Sigmoid colon (tissue), 7 donors: Measurements from ENCODE around the gene ADORA2B. TPM values are rescaled to one million over a fixed set of nuclear protein-coding genes. Genes with fewer than 3 reads are reported as not detected.

Experiments
- DNase-seq: peaks from one replicate; pipeline ENCODE4 v3.0.0-alpha.2; 2019
- H3K27ac ChIP-seq, 4 donors: fragments of 200-600 bp; sonication (generic); one replicate each; pipeline ENCODE4 v1.5.1; 2016 to 2019; ENCODE audit warnings: mild to moderate bottlenecking in 1 of 4
- H3K27me3 ChIP-seq, 3 donors: fragments of 200-600 bp; sonication (generic); one replicate each; pipeline ENCODE4 v1.5.1; 2019; ENCODE audit warnings: mild to moderate bottlenecking in 1 of 3
- H3K36me3 ChIP-seq, 4 donors: fragments of 200-600 bp; sonication (generic); one replicate each; pipeline ENCODE4 v1.5.1; 2016 to 2019
- H3K4me1 ChIP-seq, 4 donors: fragments of 200-600 bp; sonication (generic); one replicate each; pipeline ENCODE4 v1.5.1; 2017 to 2019
- H3K4me3 ChIP-seq, 4 donors: fragments of 200-600 bp; sonication (generic); one replicate each; pipeline ENCODE4 v1.5.1; 2017 to 2019; ENCODE audit warnings: mild to moderate bottlenecking in 2 of 4, moderate library complexity in 1 of 4
- H3K9me3 ChIP-seq, 4 donors: fragments of 200-600 bp in 3 of 4; sonication (generic) in 3 of 4; one replicate each; pipeline versions ENCODE4 v1.5.1 to v1.6.1; 2013 to 2019
- CTCF ChIP-seq, 4 experiments: fragments of 450-650 bp in 3 of 4; fragments of 200-600 bp in 1 of 4; IDR thresholded peaks; one replicate each; pipeline ENCODE4 v1.5.1; 2016 to 2019; ENCODE audit warnings: antibody characterized with exemption in 4 of 4, mild to moderate bottlenecking in 3 of 4, moderate library complexity in 2 of 4
- EP300 ChIP-seq, 4 donors: sonication (generic); formaldehyde crosslinking; IDR thresholded peaks; one replicate each; pipeline ENCODE4 v1.6.1; 2017; ENCODE audit warnings: antibody characterized with exemption in 4 of 4
- POLR2A ChIP-seq, 2 donors: fragments of 450-650 bp; IDR thresholded peaks; one replicate each; pipeline ENCODE4 v1.6.1; 2016; ENCODE audit warnings: antibody characterized with exemption in 2 of 2, mild to moderate bottlenecking in 2 of 2, moderate library complexity in 2 of 2
- POLR2AphosphoS5 ChIP-seq, 4 donors: sonication (generic); formaldehyde crosslinking; IDR thresholded peaks; one replicate each; pipeline ENCODE4 v1.6.1; 2017; ENCODE audit warnings: antibody characterized with exemption in 4 of 4
- WGBS, 2 donors: extraction: QIAGEN DNeasy Blood & Tissue Kit; methylation state at CpG; one replicate each; pipeline ENCODE4 v1.1.7; 2013; 5-methylcytosine and 5-hydroxymethylcytosine counted together
- intact Hi-C: fragments of 100-400 bp; cut with DNase I; formaldehyde crosslinking; loops from one replicate; pipeline ENCODE4 v1.15.1; 2023
- polyA plus RNA-seq, 3 donors: library from polyadenylated mRNA; stranded (reverse); fragments of 200-250 nt; gene quantifications; one replicate each; pipeline ENCODE4 v1.2.3, GENCODE V29; 2013
- total RNA-seq, 4 donors: library from RNA; depleted of rRNA; stranded (reverse); fragments of >200 nt; gene quantifications; one replicate each; pipeline ENCODE4 v1.1.0, GENCODE V29; 2016
- donor health status: healthy with polysubstance abuse.
- donor health status: Bipolar disorder and iron deficiency.
- donor health status: healthy.

ADORA2B gene
- total and polyA plus RNA-seq, 7 donors: 2.2 to 21.4 (median 5.4) TPM

GRCh38 chr17:15920758-15921239, 24.1 kb upstream of the ADORA2B start:
- Histone ChIP-seq H3K36me3 (no peaks in the 10 kb centered on the region), H3K4me1 (peaks cover 0 to 55% (median 51%) of the 10 kb centered on the region in 4 donors), H3K9me3 (no peaks in the 10 kb centered on the region), H3K27me3 (peaks cover 0 to 10% (median 0%) of the 10 kb centered on the region in 3 donors), H3K4me3 (no peak overlapping the region), H3K27ac (peak overlapping the region in 3 of 4 donors; percentile 66 to 80 (median 77))
- intact Hi-C loops: loop anchor here (10.0 kb wide), 2 partner anchors 566 to 656 kb away; partner anchors contain the start of gene PMP22
- WGBS, 2 donors: 87 to 88% methylated on average over 9 of the region's 9 CpGs
- peak; percentile 92 for DNase-seq
- TF ChIP-seq POLR2AphosphoS5 (IDR thresholded peaks at IDR 0.05): peak; percentile 78 to 94 (median 91)
- TF ChIP-seq POLR2A (IDR thresholded peaks at IDR 0.05): no peak
- TF ChIP-seq EP300 (IDR thresholded peaks at IDR 0.05): peak; percentile 41 to 90 (median 72)

- H3K36me3 ChIP-seq: no peaks in the 10 kb centered on the region
- peak overlapping the region in 3 of 4 donors; percentile 66 to 80 (median 77) for H3K27ac ChIP-seq
- TF ChIP-seq CTCF (IDR thresholded peaks at IDR 0.05) (no peak), POLR2AphosphoS5 (IDR thresholded peaks at IDR 0.05) (no peak), POLR2A (IDR thresholded peaks at IDR 0.05) (no peak), EP300 (IDR thresholded peaks at IDR 0.05) (no peak)
- intact Hi-C loops: loop anchor here (10.0 kb wide), 2 partner anchors 567 to 657 kb away; partner anchors contain the start of gene PMP22
- peaks cover 0 to 8% (median 0%) of the 10 kb centered on the region in 3 donors for H3K27me3 ChIP-seq
- H3K9me3 ChIP-seq: no peaks in the 10 kb centered on the region
- H3K4me1 ChIP-seq: peaks cover 0 to 63% (median 56%) of the 10 kb centered on the region in 4 donors
- no peak for DNase-seq
- no peak overlapping the region for H3K4me3 ChIP-seq
Observed at GRCh38 chr17:15921640-15922039, 23.3 kb upstream of the ADORA2B start.

- intact Hi-C loops: loop anchor here (10.0 kb wide), 2 partner anchors 568 to 658 kb away; partner anchors contain the start of gene PMP22
- H3K27me3 ChIP-seq: peaks cover 0 to under 1% (median 0%) of the 10 kb centered on the region in 3 donors
- H3K4me1 ChIP-seq: peaks cover 0 to 65% (median 56%) of the 10 kb centered on the region in 4 donors
- WGBS, 2 donors: 71 to 74% methylated on average over 1 of the region's 1 CpG
- DNase-seq: no peak
- TF ChIP-seq POLR2A (IDR thresholded peaks at IDR 0.05) (no peak), POLR2AphosphoS5 (IDR thresholded peaks at IDR 0.05) (no peak), EP300 (IDR thresholded peaks at IDR 0.05) (no peak), CTCF (IDR thresholded peaks at IDR 0.05) (no peak)
- no peak overlapping the region for H3K27ac ChIP-seq
- no peaks in the 10 kb centered on the region for H3K9me3 ChIP-seq
- H3K36me3 ChIP-seq: no peaks in the 10 kb centered on the region
- no peak overlapping the region for H3K4me3 ChIP-seq
Observed at GRCh38 chr17:15922586-15922985, 22.3 kb upstream of the ADORA2B start.

GRCh38 chr17:15926039-15926740, 18.7 kb upstream of the ADORA2B start:
- H3K4me3 ChIP-seq: no peak overlapping the region
- peak; percentile 94 for DNase-seq
- H3K4me1 ChIP-seq: peaks cover 0 to 59% (median 41%) of the 10 kb centered on the region in 4 donors
- 77 to 85% methylated on average over 9 of the region's 9 CpGs for WGBS, 2 donors
- H3K27me3 ChIP-seq: no peaks in the 10 kb centered on the region
- H3K36me3 ChIP-seq: no peaks in the 10 kb centered on the region
- intact Hi-C loops: loop anchor here (10.0 kb wide), 2 partner anchors 571 to 661 kb away; partner anchors contain the start of gene PMP22
- no peaks in the 10 kb centered on the region for H3K9me3 ChIP-seq
- peak overlapping the region in 3 of 4 donors; percentile 55 to 81 (median 75) for H3K27ac ChIP-seq
- peak; percentile 61 to 96 (median 91) for TF ChIP-seq EP300 (IDR thresholded peaks at IDR 0.05)
- TF ChIP-seq POLR2A (IDR thresholded peaks at IDR 0.05): no peak
- peak; percentile 96 to 100 (median 99) for TF ChIP-seq POLR2AphosphoS5 (IDR thresholded peaks at IDR 0.05)

- WGBS, 2 donors: 60 to 65% methylated on average over 9 of the region's 9 CpGs
- Histone ChIP-seq H3K27me3 (no peaks in the 10 kb centered on the region), H3K4me1 (peaks cover 0 to 58% (median 38%) of the 10 kb centered on the region in 4 donors), H3K9me3 (no peaks in the 10 kb centered on the region), H3K27ac (no peak overlapping the region), H3K4me3 (no peak overlapping the region), H3K36me3 (no peaks in the 10 kb centered on the region)
- DNase-seq: peak; percentile 61
- intact Hi-C loops: loop anchor here (10.0 kb wide), 2 partner anchors 574 to 664 kb away; partner anchors contain the start of gene PMP22
- TF ChIP-seq CTCF (IDR thresholded peaks at IDR 0.05) (no peak), POLR2A (IDR thresholded peaks at IDR 0.05) (no peak), POLR2AphosphoS5 (IDR thresholded peaks at IDR 0.05) (no peak), EP300 (IDR thresholded peaks at IDR 0.05) (no peak)
Observed at GRCh38 chr17:15928286-15928785, 16.6 kb upstream of the ADORA2B start.
